NCI-H69 (cell line): ENCODE data around the gene ALDH1A1.
"Not testable (repeated sequence)": the region's sequence is repeated elsewhere in the genome, so short reads cannot be mapped to it uniquely, and the experiment has no call there.

ENCODE experiments used
- DNase-seq: peaks from one replicate; lab custom pipeline; 2025; lab: John Stamatoyannopoulos, UW

The ALDH1A1 gene

DNA sequence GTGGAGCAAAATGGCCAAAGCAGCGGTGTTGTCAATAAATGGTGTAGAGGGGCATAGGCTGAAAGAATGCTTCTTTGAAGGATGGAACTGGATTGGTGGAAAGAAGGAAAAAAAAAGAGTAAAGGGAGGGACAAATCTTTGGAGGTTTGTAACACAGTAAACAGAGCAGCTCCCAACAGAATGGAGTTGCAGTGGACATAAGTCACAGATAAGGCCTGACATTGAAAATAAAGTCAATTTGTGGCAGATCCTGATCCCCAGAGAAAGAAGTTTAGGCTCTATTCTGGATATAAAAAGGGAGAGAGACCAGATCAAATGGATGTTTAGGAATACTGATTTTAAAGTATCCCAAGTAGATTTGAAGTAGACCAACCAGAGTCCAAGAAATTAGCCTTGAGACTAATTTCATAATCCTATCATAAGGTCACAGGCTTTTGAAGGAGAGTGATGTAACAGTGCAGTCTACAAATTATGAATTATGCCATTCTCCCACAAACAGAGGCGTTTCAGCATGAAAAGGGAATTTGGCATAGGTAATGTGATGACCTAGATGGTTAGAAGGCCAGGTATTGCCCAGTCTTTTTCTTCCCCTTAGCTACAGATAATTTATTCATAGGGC lies 8.9 kb downstream of the ALDH1A1 start:
- peak; percentile 45 for DNase-seq

DNA sequence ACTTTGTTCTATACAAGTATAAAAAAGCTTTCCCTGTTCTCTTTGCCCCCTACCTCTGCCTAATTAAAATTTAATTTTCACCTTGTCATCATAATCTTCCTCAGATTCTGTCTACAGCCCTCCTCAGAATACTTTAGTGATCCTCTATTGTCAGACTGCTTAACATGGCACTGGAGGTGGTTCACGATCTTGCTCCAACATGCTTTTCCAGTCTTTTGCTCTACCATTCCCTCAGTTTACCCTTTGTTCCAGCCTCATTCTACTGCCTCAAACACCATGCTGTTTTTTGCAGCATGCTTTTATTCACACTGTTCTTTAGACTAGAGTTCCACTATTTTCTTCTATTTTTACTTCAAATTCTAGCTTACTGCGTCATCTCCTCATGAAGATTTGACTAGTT lies 10.4 kb downstream of the ALDH1A1 start:
- no peak for DNase-seq

DNA sequence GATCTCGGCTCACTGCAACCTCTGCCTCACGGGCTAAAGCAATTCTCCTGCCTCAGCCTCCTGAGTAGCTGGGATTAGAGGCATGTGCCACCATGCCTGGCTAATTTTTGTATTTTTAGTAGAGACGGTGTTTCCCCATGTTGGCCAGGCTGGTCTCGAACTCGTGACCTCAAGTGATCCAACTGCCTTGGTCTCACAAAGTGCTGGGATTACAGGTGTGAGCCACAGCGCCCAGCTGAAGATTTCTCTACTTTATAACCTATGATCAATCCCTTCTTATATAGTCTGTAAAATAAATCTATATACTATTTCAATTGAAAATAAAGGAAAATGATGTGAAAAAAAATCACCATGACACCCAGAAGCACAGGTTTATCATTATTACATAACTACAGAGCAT lies 13.3 kb downstream of the ALDH1A1 start:
- DNase-seq = not testable (repeated sequence)

DNA sequence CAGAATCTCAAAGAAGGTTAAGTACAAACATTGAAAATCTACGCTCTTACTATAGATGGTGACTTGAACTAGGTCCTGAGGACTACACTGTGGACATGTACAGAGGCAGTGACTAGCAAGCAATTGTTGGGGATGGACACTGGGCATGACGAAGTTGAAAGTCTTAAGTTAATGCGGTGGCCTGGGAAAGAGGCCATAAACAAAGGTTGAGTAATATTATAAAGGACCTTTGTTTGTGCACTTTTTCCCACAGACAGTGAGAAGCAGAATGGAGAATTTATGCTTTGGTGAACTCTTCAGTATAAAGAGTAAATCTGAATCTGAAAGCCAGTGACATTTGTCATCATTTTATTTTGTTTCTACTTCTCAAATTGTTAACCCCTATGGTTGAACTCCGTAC lies 15.3 kb downstream of the ALDH1A1 start:
- no peak for DNase-seq

DNA sequence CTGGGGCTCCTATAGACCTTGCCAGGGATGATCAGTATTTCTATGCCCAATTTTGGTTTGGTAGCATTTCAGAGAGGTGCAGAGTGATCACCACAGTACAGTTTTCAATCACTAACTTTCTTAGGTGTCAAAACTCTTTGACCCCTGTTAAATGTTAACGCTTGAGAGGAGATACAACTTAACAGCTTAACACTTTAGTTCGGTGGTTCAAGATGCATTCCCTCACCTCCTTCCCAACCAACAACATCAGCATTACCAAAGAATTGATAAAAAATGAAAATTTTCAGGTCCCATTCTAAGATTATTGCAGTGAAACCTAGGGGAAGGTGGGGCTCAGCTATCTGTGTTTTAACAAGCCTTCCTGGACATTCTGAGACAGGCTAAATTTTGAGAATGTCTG lies 16.2 kb downstream of the ALDH1A1 start:
- no peak for DNase-seq

DNA sequence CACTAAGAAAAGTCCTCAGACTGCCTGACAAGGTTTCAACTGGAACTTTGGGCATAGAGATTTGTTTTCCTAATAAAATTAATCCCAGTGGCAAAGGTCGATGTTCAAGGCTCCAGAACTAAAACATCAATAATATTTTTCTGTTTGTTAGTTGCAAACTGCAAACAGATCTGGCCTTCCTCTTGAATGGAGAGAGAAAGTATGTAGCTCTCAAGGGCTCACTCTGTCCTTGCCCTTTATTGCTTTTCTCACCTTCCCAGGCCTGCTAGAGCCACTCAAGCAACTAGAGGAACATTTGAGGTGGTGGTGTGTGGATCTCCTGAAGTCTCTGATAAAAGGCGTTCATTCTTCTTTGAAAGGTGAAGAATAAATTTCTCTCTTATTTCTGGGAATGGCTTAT lies 16.6 kb downstream of the ALDH1A1 start:
- no peak for DNase-seq

DNA sequence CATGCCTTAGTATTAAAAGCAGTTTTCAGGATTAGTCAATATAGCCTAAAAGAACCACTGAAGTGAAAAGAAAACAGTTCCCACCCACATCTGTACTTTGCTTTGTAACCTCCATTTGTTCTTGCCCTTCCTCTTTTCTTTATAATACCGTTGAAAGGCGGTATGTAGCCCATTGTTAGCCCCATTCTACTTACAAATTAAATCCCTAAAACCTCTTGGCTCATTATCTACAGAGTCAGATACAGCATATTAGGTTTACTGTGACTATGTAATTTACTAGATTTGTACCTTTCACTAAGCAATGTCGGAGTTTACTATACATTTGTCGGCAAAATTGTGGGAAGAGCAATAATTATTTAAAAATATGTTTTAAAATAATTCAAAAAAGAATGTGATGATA lies 17.3 kb downstream of the ALDH1A1 start:
- peak; percentile 72 for DNase-seq

DNA sequence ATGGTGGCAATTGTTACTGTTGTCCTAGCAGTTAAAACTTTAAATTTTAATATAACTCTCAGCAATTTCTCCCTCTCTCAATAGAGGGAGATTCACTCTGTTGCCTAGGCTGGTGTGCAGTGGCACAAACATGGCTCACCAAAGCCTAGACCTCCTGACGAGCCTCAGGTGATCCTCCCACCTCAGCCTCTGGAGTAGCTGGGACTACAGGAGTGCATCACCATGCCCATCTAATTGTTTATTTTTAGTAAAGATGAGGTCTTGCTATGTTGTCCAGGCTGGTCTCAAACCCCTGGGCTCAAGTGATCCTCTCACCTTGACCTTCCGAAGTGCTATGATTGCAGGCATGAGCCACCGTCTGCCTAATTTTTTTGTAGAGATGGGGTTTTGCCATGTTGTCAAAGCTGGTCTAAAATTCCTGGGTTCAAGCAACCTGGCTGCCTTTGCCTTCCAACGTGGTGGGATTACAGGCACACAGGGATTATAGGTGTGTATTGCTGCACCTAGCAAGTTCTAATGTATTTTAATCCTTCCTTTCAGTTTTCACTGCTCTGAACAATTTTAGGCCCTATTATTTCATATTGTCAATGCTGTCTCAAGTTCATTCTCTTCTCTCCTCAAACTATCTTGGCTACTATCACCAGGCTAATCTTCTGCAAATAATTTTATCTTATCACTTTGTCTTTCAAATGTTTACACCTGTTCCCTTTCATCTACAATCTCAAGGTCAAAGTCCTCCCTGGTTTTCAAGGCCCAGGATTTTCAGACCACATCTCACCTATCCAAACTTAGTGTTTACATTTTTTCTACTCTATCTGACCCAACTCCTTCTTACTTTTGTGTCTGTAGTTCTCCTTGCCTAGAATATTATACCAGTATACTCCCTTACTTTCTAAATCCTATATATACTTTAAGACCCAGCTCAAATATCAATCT lies 18.9 kb downstream of the ALDH1A1 start:
- DNase-seq = no peak

DNA sequence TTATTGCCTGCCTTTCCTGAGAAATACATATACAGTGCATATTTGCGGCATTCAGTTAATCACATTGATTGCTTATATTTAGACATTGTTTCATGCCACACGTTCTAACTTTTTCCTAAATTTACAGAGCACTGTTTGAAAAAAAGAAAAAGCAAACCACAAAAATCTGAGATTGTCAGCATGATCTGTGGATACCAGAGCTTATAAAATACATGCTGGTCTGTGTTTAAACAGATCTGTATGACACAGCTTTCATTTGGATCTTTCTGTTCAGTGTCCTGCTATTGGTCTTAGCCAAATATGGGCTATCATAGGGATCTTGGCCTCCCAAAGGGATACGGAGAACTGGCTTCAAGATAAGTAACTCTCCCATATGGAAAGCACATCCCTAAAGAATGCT lies 20.2 kb downstream of the ALDH1A1 start:
- DNase-seq = no peak

DNA sequence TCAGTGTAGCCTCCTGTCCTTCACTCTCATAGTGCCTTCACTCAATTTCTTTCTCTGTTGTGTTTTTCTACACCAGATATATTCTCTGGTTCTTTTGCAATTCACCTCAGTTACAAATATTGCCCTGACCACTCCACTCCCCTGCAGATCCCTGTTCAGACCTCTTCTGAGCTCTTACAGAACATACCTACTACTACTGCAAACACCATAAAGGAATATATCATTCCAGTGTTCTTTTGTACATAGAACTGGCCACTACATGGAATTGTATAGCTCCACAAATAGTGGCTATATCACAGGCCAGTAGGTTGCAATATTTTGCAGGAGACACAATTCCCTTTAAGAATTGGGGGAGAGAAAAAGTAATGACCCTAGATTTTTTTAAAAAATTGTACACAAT lies 21.0 kb downstream of the ALDH1A1 start:
- no peak for DNase-seq

DNA sequence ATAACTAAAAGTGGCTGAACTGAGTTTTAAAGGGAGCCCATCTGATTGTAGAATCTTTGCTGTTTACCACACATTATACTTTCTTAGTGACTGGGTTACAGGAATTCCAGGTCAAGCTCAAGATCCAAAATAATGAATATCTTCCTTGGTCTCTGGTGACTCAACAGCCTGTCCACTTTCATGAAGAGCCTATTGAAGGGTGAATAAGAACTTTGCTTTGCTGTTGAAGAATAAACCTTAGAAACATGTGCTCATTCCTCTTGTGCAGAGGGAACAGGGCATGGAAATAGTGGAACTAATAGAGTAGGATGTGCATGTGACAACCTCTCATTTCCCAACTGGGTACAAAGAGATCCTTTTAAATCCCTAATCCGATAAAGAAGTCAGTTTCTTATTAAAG lies 21.4 kb downstream of the ALDH1A1 start:
- no peak for DNase-seq

DNA sequence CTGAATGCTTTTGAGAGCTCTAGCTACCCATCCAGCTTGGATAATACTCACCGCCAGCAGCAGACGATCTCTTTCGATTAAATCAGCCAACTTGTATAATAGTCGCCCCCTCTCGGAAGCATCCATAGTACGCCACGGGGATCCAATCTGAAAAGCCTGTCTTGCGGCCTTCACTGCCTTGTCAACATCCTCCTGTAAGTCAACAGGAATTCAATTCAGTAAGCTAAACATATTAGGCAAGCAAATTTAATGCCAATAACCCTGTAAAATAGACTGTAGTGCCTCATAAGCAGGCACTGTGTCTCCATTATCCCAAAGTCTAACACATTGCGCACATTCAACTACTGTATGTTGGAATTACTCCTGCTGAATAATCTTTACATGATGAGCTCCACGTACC lies 22.0 kb downstream of the ALDH1A1 start:
- DNase-seq = no peak

DNA sequence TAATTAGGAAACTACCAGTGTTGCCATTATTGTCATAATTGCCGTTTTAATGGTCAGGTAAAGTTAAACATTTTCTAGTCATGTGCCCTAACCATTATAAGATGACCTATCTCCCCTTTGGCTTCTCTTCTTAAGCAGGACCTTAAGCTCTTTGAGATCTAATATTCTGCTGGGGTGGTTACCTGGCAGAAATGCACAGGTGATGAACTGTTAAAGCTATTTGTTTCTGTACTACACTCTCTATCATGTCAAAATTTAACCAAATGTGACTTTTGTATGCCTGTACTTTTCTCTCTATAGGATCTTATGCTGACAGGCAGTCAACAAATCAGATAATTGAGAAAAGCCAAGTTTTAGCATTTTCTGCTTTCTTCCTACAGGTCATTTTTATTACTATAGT lies 23.3 kb downstream of the ALDH1A1 start:
- peak; percentile 3 for DNase-seq

DNA sequence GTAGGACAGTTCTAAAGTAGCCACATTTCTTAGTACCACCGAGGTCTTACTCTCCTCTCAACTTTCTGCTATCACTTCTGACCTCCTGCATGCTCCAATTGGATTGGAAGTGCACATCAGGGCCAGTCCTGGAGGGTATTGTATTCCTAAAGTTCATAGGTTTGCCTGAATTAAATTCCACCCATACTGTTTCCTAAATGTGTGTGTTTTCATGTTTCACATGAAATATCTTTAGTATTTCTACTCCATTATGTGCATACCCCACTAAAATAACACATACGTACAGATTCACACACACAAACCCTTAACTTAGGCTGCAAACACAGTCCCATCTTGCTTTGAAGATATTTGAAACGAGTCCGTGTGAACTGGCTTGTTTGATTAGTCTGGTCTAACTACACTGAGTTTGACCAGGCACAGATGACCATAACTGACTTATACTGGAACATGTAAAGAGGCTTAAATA lies 24.8 kb downstream of the ALDH1A1 start:
- DNase-seq = no peak

DNA sequence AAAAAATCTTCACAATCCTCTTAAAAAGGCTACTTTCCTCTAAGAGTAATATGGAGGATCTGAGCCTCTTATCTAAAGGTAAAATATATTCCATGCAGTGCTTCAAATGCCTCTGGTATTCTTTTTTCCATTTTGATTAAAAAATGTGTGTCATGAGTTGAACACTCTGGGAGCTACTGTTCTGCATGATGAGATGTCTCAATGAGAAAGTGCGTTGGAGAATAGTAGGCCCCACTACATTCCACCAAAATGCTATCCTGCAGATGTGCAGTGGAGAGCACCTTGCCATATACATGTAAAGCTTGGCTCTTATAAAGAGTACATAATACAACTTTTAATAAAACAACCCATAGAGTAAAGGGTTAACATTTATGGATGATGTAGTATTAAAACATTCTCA lies 26.3 kb downstream of the ALDH1A1 start:
- no peak for DNase-seq

DNA sequence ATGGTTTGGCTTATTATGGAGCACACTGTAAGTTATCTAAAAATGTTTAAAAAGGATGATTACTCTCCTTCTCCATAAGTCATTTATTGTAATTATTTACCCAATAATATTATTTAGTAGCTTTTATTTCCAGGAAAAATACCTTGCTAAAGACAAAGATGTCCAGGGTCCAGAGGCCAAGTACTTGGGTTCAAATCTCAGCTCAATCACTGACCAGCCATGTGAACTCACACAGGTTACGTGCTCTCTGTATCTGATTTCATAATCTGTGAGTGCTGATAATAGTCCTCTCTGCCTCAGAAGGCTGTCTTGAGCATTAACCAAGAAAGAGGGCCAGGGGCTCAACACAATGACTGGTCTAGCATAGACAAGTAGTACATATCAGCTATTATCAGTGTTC lies 27.0 kb downstream of the ALDH1A1 start:
- no peak for DNase-seq

DNA sequence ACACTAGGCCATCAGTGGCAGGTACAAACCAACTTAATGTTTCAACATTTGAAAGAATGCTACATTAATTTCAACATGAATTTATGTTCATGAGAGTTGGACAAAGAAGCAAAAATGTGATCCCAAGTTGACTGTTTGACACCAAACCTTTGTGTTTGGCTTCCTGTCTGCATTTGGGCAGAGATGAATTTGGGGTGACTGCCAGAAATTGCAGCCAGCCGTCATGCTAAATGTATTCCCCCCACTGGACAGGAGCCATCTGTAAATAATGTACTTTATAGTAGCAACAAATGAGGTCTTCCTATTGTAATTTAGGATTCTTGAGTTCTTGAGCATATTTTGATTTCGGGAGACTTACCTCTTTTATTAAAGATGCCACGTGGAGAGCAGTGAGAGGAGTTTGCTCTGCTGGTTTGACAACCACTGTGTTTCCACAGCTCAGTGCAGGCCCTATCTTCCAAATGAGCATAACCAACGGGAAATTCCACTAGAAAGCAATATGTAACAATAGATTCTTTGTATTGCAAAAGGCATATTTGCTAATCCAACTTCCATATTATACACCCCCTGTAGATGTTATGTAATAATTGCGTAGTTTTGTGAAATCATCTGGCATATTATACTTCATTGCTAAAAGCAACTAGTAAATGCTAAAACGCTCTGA lies 27.6 kb downstream of the ALDH1A1 start:
- DNase-seq = no peak

DNA sequence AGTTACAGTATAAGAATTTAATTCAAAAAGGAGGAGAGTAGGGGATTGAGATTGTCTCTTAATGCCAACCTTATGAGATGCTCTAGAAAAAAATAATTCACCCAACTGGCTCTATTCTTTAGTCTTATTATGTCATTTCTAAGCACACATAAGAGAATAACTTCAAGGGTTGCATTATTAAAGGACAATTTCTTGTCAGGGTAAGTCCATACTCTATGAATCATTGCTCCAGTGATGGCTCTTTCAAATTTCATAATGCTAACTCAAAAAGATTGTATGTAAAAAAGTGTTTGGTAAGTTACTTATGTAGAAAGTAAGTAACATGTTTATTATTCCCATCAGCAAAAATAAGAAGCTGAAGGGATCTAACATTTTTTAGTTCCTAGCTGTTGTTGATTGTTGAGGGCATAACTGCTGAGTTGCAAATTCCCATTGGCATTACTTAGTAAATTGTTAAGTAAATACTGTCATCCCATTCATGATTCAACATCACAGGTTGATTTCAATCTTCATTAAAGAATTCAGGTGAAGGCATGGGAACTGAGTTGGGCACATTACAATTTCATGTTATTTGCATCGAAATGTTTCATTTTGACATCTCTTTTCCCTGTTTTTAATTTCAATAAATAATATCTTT lies 28.6 kb downstream of the ALDH1A1 start:
- DNase-seq = no peak

DNA sequence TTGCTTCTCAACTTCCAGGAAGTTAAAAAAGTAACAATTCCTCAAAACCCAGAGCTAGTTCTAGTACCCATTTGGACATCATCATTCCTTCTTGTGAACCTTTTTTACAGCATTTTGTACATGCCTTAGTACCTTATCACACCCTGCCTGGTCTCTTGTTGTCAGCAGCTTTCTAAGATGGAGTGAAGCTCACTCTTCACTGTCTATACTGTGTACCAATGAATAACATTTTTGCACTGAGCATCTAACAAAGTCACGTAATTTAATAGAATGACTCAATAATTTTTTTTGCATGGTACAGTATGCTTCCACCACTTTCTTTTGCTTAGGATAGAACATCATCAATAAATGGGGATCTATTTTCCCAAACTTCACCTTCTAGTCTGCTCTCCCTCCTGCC lies 29.8 kb downstream of the ALDH1A1 start:
- DNase-seq = no peak

DNA sequence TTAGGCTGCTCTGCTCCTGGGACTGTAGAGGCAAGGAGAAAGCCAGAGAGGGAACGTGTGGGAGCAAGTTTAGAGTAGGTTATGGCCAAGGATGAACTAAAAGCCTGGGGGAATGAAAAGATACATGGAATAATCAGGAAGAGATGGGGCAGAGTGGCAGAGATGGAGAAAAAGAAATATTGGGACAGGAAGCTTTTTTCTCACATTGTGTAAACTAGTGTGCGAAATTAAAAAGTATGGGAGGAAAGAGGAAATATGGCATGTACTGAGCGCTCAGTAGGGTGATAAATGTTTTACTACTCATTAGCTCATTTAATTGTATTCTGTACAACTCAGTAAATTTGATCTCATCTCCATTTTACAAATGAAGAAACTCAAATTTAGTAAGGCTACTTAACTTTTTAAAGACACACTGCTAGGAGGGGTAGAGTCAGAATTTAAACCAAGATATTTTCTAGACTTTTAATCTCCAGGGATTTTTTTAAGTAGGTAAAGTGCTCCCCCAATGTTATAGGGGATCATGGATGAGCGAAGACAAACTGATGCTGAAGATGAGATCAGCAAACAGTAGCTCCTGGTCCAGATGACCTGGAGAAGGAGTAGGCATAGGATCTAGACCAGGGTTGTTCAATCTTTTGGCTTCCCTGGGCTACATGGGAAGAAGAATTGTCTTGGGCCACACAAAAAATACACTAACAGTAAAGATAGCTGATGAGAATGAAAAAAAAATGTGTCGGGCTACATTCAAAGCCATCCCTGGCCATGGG lies 30.8 kb downstream of the ALDH1A1 start:
- no peak for DNase-seq

DNA sequence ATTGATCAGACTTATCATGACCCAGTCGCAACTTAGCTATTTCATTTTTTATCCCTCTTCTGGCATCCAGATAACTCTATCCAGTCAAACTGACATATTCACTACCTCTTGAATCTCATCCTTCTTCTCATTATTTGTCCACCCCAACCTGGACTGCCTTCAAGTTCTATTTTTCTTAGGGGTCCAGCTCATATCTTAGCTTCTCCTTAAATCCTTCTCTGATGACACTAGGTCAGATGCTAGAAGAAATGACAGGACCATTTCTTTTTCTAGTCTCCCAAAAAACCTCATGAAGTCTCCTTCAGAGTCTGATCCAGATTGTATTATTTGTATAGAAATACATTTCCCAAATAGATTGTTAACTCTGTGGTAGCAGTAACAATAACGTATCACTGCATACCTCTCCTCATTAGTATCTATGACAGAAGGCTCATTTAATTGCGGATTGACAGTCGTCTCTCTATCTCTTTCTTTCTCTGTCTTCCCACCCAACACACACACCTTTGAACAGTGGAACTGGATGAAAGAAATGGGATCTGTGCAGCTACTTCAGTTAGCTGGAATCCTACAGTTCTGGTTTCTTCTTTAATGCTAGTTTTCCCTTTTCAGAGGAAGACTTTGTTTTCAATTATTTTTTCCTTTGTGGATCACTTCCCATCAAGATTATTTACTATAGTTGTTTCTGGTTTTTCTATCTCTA lies 33.5 kb downstream of the ALDH1A1 start:
- no peak for DNase-seq
